Vagina (tissue), 2 donors: ENCODE measurements around the gene SDC3. TPM values are rescaled to one million over a fixed set of nuclear protein-coding genes. Genes with fewer than 3 reads are reported as not detected.

Source experiments
- DNase-seq, 2 donors: peaks; one replicate each; pipeline ENCODE4 v3.0.0-alpha.2; 2017; ENCODE audit errors: extremely low spot score in 2 of 2
- H3K27ac ChIP-seq: fragments of 200-600 bp; sonication (generic); one replicate; pipeline ENCODE4 v1.5.1; 2019
- H3K27me3 ChIP-seq: fragments of 200-600 bp; sonication (generic); one replicate; pipeline ENCODE4 v1.5.1; 2019
- H3K36me3 ChIP-seq, 2 donors: fragments of 200-600 bp; sonication (generic); one replicate each; pipeline ENCODE4 v1.5.1; 2017 to 2019
- H3K4me1 ChIP-seq: fragments of 200-600 bp; sonication (generic); one replicate; pipeline ENCODE4 v1.5.1; 2019
- H3K4me3 ChIP-seq, 2 donors: fragments of 200-600 bp; sonication (generic); 1 replicate in 1 of 2; 2 replicates in 1 of 2; pipeline ENCODE4 v1.5.1; 2016 to 2019
- H3K9me3 ChIP-seq: fragments of 200-600 bp; sonication (generic); one replicate; pipeline ENCODE4 v1.5.1; 2019
- POLR2A ChIP-seq, 2 donors: fragments of 450-650 bp; IDR thresholded peaks; one replicate each; pipeline ENCODE4 v1.6.1; 2017; ENCODE audit warnings: antibody characterized with exemption in 2 of 2, mild to moderate bottlenecking in 2 of 2, moderate library complexity in 2 of 2
- POLR2AphosphoS5 ChIP-seq, 2 donors: sonication (generic); formaldehyde crosslinking; IDR thresholded peaks; one replicate each; pipeline ENCODE4 v1.9.0; 2017; ENCODE audit warnings: antibody characterized with exemption in 2 of 2, mild to moderate bottlenecking in 2 of 2, low read depth in 1 of 2; ENCODE audit not compliant: insufficient read depth in 1 of 2
- intact Hi-C: fragments of 100-400 bp; cut with DNase I; formaldehyde crosslinking; loops from one replicate; pipeline ENCODE4 v1.15.1; 2023
- total RNA-seq: library from RNA; depleted of rRNA; stranded (reverse); fragments of >200 nt; gene quantifications from one replicate; pipeline ENCODE4 v1.2.3, GENCODE V29; 2016
- TF ChIP-seq, protein P1 (sequence below), 3 experiments: fragments of 450-650 bp in 2 of 3; fragments of 200-600 bp in 1 of 3; sonication (generic) in 1 of 3; IDR thresholded peaks; one replicate each; pipeline ENCODE4 v1.5.1; 2017 to 2019; ENCODE audit warnings: antibody characterized with exemption in 3 of 3, mild to moderate bottlenecking in 2 of 3, moderate library complexity in 2 of 3

SDC3 gene
- total RNA-seq, 1 donor from 2014 or later = 20.1 TPM

GRCh38 chr1:30864681-30865080 is 43.9 kb downstream of the SDC3 start:
- Histone ChIP-seq H3K4me1 (no peaks in the 10 kb centered on the region), H3K36me3 (no peaks in the 10 kb centered on the region), H3K27me3 (no peaks in the 10 kb centered on the region), H3K4me3 (no peak overlapping the region), H3K9me3 (no peaks in the 10 kb centered on the region), H3K27ac (no peak overlapping the region)
- TF ChIP-seq POLR2AphosphoS5 (IDR thresholded peaks at IDR 0.05; ENCODE audit: insufficient read depth in 1 of 2, low read depth in 1 of 2) (no peak), POLR2A (IDR thresholded peaks at IDR 0.05) (no peak)
- TF ChIP-seq, protein P1, sequence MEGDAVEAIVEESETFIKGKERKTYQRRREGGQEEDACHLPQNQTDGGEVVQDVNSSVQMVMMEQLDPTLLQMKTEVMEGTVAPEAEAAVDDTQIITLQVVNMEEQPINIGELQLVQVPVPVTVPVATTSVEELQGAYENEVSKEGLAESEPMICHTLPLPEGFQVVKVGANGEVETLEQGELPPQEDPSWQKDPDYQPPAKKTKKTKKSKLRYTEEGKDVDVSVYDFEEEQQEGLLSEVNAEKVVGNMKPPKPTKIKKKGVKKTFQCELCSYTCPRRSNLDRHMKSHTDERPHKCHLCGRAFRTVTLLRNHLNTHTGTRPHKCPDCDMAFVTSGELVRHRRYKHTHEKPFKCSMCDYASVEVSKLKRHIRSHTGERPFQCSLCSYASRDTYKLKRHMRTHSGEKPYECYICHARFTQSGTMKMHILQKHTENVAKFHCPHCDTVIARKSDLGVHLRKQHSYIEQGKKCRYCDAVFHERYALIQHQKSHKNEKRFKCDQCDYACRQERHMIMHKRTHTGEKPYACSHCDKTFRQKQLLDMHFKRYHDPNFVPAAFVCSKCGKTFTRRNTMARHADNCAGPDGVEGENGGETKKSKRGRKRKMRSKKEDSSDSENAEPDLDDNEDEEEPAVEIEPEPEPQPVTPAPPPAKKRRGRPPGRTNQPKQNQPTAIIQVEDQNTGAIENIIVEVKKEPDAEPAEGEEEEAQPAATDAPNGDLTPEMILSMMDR (IDR thresholded peaks at IDR 0.05) = no peak
- intact Hi-C loops = no loop called here
- no peak for DNase-seq

GRCh38 chr1:30863858-30864604 is 44.5 kb downstream of the SDC3 start:
- H3K4me1 ChIP-seq = peaks cover under 1% of the 10 kb centered on the region
- intact Hi-C loops = no loop called here
- no peaks in the 10 kb centered on the region for H3K9me3 ChIP-seq
- no peaks in the 10 kb centered on the region for H3K27me3 ChIP-seq
- no peak overlapping the region for H3K27ac ChIP-seq
- H3K4me3 ChIP-seq = no peak overlapping the region
- H3K36me3 ChIP-seq = no peaks in the 10 kb centered on the region
- TF ChIP-seq, protein P1 (IDR thresholded peaks at IDR 0.05) = no peak
- TF ChIP-seq POLR2A (IDR thresholded peaks at IDR 0.05) (no peak), POLR2AphosphoS5 (IDR thresholded peaks at IDR 0.05; ENCODE audit: insufficient read depth in 1 of 2, low read depth in 1 of 2) (no peak)
- no peak for DNase-seq

DNA sequence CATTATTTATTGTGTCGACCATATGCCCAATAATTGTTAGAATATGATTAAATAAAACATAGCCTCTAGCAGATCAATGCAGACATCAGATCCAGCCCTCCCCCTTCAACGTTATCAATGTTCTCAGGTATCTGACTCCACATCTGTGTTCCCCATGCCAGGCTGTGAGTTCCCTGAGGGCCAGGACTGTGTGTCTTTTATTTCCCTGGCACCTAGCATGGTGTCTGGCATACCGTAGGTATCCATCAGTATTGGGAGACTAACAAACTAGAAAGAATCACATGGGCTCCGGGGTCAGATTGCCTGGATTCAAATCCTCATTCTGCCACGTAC is 48.3 kb downstream of the SDC3 start:
- no peaks in the 10 kb centered on the region for H3K36me3 ChIP-seq
- no peak overlapping the region for H3K27ac ChIP-seq
- no peaks in the 10 kb centered on the region for H3K9me3 ChIP-seq
- DNase-seq = no peak
- intact Hi-C loops = no loop called here
- TF ChIP-seq, protein P1 (IDR thresholded peaks at IDR 0.05) = no peak
- TF ChIP-seq POLR2A (IDR thresholded peaks at IDR 0.05) = no peak
- no peak overlapping the region for H3K4me3 ChIP-seq
- no peaks in the 10 kb centered on the region for H3K27me3 ChIP-seq
- H3K4me1 ChIP-seq = peaks cover 11% of the 10 kb centered on the region

DNA sequence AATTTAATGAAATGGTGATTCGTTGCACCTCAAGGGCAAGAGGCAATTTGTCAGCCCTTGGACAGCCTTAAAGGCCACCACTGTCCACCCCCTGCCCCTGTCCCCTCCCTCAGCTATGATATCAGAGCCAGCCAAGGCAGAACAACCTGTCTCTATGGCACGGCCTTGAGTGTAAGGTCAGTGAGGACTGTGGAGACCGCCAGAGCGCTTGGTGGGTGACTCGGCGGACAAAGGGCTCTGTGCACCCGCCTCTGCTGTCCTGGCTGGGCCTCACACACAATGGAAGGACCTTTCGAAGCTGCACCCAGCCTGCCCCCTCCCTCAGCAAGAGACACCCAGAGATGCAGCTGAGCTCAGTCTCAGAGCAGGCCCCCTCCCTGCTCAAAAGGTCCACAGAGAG is 50.6 kb downstream of the SDC3 start:
- Histone ChIP-seq H3K4me3 (no peak overlapping the region), H3K4me1 (peaks cover 11% of the 10 kb centered on the region), H3K27me3 (no peaks in the 10 kb centered on the region), H3K9me3 (no peaks in the 10 kb centered on the region), H3K27ac (no peak overlapping the region), H3K36me3 (no peaks in the 10 kb centered on the region)
- TF ChIP-seq POLR2AphosphoS5 (IDR thresholded peaks at IDR 0.05; ENCODE audit: insufficient read depth in 1 of 2, low read depth in 1 of 2) = no peak
- TF ChIP-seq, protein P1 (IDR thresholded peaks at IDR 0.05) = no peak
- TF ChIP-seq POLR2A (IDR thresholded peaks at IDR 0.05) = no peak
- intact Hi-C loops = no loop called here
- no peak for DNase-seq

DNA sequence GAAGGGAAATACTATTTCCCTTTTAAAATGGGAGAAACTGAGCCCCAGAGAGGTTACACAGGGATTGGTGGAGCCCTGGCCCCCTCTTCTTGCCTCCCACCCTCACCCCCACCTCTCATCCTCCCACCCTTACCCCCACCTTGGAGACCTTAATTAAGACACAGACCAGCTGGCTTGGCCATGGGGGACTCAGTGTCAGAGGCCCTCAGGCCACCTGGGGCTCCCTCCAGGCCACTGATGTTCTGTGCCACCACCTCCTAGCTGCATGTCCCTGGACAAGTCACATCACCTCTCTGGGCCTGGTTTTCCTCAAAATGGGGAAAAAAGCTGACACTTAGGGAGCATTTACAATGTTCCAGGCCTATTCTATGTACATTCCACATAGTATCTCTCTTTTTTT is 51.5 kb downstream of the SDC3 start:
- H3K27me3 ChIP-seq = no peaks in the 10 kb centered on the region
- H3K27ac ChIP-seq = no peak overlapping the region
- H3K4me3 ChIP-seq = no peak overlapping the region
- H3K36me3 ChIP-seq = no peaks in the 10 kb centered on the region
- TF ChIP-seq POLR2A (IDR thresholded peaks at IDR 0.05) (no peak), POLR2AphosphoS5 (IDR thresholded peaks at IDR 0.05; ENCODE audit: insufficient read depth in 1 of 2, low read depth in 1 of 2) (no peak)
- TF ChIP-seq, protein P1 (IDR thresholded peaks at IDR 0.05) = no peak
- H3K4me1 ChIP-seq = peaks cover 11% of the 10 kb centered on the region
- intact Hi-C loops = no loop called here
- no peak for DNase-seq
- H3K9me3 ChIP-seq = no peaks in the 10 kb centered on the region
